Measurements from ENCODE around the gene KRT71.

Gene KRT71

DNA sequence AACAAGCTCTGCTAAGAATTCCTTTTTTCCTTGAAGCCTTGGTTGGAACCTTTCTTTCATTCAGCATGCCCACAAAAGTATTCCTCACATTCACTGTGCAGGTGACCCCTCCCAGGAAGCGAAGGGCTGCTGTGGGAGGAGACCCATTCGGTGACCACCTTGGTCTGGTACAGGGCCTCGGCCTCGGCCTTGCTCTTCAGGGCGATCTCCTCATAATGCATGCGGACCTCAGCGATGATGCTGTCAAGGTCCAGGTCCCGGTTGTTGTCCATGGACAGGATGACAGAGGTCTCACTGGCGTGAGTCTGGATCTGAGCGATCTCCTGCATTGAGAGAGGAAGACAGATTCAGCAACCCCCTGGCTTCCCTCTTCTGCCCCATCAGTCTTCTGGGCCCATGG lies 17.6 kb upstream of the KRT71 start:
- H3K4me3 ChIP-seq, result no peak overlapping the region
- H3K9me3 ChIP-seq, result no peaks in the 10 kb centered on the region
- intact Hi-C loops (cut with DNase I; ENCODE audit: low total_unique reads), result loop anchor here (10.0 kb wide), 1 partner anchor 404 kb away; no protein-coding TSS in a partner anchor
- H3K27me3 ChIP-seq, result peaks cover 0 to 33% of the 10 kb centered on the region in 2 donors
- TF ChIP-seq CTCF (IDR thresholded peaks at IDR 0.05), result no peak
- H3K4me1 ChIP-seq, result no peaks in the 10 kb centered on the region
- no peaks in the 10 kb centered on the region for H3K36me3 ChIP-seq
- no peak for DNase-seq
- no peak overlapping the region for H3K27ac ChIP-seq

DNA sequence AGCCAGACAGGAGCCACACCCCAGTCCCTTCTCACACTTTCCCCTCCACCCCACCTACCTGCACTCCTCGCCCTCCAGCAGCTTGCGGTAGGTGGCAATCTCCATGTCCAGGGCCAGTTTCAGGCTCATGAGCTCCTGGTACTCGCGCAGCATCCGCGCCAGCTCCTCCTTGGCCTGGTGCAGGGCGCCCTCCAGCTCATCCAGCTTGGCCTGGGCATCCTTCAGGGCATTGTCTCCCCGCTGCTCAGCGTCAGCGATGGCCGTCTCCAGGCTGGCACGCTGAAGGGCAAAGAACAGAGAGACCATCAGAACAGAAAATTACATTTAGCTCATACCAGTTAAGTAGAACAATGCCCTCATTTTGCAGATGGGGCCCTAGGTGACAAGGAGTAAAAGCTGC lies 15.2 kb upstream of the KRT71 start:
- H3K36me3 ChIP-seq, result no peaks in the 10 kb centered on the region
- H3K9me3 ChIP-seq, result no peaks in the 10 kb centered on the region
- H3K27ac ChIP-seq, result no peak overlapping the region
- H3K4me3 ChIP-seq, result no peak overlapping the region
- intact Hi-C loops (cut with DNase I; ENCODE audit: low total_unique reads), result no loop called here
- peaks cover 0 to 35% of the 10 kb centered on the region in 2 donors for H3K27me3 ChIP-seq
- DNase-seq, result no peak
- TF ChIP-seq CTCF (IDR thresholded peaks at IDR 0.05), result no peak
- no peaks in the 10 kb centered on the region for H3K4me1 ChIP-seq

DNA sequence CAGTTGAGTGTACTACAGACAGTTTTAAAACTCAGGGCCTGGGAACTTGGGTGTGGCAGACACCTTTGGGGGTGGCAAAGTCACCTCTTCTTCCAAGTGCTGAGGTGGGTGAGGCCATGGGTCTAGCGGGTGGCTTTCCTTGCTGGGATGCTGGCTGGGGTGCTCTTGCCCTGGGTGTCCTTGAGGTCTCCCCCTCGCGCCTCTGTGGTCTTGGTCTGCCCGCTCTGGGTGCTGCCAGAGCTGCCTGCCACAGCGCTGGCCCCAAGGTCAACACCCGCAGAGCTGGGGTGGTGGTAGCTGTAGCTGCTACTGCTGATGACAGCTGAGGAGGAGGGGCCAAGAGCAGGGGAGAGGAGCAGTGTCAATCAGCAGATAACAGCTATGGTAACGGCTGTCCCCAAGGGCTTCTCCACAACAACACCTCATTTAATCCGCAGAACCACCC lies 13.9 kb upstream of the KRT71 start:
- DNase-seq, result no peak
- Histone ChIP-seq H3K36me3 (no peaks in the 10 kb centered on the region), H3K4me1 (no peaks in the 10 kb centered on the region), H3K9me3 (no peaks in the 10 kb centered on the region), H3K4me3 (no peak overlapping the region), H3K27ac (no peak overlapping the region), H3K27me3 (peaks cover 0 to 35% of the 10 kb centered on the region in 2 donors)
- intact Hi-C loops (cut with DNase I; ENCODE audit: low total_unique reads), result no loop called here
- no peak for TF ChIP-seq CTCF (IDR thresholded peaks at IDR 0.05)

DNA sequence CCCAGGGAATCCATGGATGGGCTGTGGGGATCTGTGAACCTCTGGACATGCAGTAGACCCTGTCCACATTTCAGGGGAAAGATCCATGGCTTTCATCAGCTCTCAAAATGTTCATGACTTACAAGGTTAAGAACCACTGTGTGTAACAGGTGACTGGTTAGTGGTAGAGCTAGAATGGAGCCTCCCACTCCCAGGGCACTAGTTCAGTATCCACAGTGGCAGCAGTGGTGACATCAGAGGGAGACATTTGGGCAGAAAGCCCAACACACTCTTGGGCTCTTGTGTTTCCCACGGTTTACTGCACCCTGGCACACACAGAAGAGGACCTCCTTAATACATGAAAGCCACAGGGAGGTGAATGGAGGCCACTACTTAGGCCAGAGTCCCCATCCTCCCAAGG lies 11.6 kb upstream of the KRT71 start:
- H3K36me3 ChIP-seq, result no peaks in the 10 kb centered on the region
- no peaks in the 10 kb centered on the region for H3K9me3 ChIP-seq
- no peak for DNase-seq
- no peak overlapping the region for H3K27ac ChIP-seq
- no peak for TF ChIP-seq CTCF (IDR thresholded peaks at IDR 0.05)
- no peaks in the 10 kb centered on the region for H3K4me1 ChIP-seq
- no peak overlapping the region for H3K4me3 ChIP-seq
- H3K27me3 ChIP-seq, result peaks cover 0 to 24% of the 10 kb centered on the region in 2 donors
- intact Hi-C loops (cut with DNase I; ENCODE audit: low total_unique reads), result no loop called here

DNA sequence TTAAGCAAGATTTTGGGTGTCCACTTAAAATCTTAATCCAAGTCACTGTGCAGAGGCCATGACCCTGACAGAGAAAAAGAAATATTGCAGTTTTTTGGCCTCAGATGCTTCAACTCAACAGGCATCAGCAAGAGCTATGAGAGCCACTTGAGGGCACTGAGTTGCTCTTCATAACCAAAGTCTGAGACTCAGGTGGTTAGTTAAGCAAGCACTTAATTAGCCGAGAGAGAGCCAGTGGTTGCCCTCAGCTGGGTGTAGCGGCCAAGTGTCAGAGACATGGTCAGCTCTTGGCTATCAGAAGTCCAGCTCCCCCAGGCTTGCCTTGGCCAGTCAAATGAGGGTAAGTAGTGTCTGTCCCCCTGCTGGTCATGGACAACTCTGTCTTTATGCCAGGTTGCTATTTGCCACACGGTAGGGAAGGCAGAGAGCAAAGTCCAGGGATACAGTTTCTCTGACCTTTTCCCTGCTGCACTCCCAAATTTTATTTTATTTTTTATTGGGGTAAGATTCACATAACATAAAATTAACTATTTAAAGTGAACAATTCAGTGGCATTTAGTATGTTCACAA lies 9.0 kb upstream of the KRT71 start:
- intact Hi-C loops (cut with DNase I; ENCODE audit: low total_unique reads), result no loop called here
- no peaks in the 10 kb centered on the region for H3K9me3 ChIP-seq
- DNase-seq, result no peak
- H3K27ac ChIP-seq, result no peak overlapping the region
- no peak overlapping the region for H3K4me3 ChIP-seq
- H3K36me3 ChIP-seq, result no peaks in the 10 kb centered on the region
- no peak for TF ChIP-seq CTCF (IDR thresholded peaks at IDR 0.05)
- no peaks in the 10 kb centered on the region for H3K4me1 ChIP-seq
- H3K27me3 ChIP-seq, result peaks cover 0 to 26% of the 10 kb centered on the region in 2 donors

- intact Hi-C loops (cut with DNase I; ENCODE audit: low total_unique reads), result no loop called here
- Histone ChIP-seq H3K4me3 (no peak overlapping the region), H3K27ac (no peak overlapping the region), H3K4me1 (no peaks in the 10 kb centered on the region), H3K27me3 (peaks cover 0 to 14% of the 10 kb centered on the region in 2 donors), H3K36me3 (no peaks in the 10 kb centered on the region), H3K9me3 (no peaks in the 10 kb centered on the region)
- no peak for DNase-seq
- TF ChIP-seq CTCF (IDR thresholded peaks at IDR 0.05), result no peak
These were observed 7.0 kb upstream of the KRT71 start for GRCh38 chr12:52559979-52560378.

All from tibial artery (tissue), 4 donors.